ENCODE results near the gene TKT.

The TKT gene

GRCh38 chr3:53195066-53195450 is 60.8 kb downstream of the TKT start:
- TF ChIP-seq TAF1 (IDR thresholded peaks at IDR 0.05; ENCODE audit: borderline replicate concordance, insufficient read depth, low read length) (no peak), FOXP2 (optimal IDR thresholded peaks at IDR 0.05; ENCODE audit: borderline replicate concordance, extremely low read depth, extremely low read length, insufficient read depth) (no peak), POLR2AphosphoS5 (IDR thresholded peaks at IDR 0.05; ENCODE audit: low read depth, low read length) (no peak), REST (IDR thresholded peaks at IDR 0.05; ENCODE audit: insufficient read depth in 1 of 2, low read depth in 2 of 2, low read length in 2 of 2) (no peak), SIN3A (IDR thresholded peaks at IDR 0.05; ENCODE audit: borderline replicate concordance, insufficient read depth, low read length) (no peak)

DNA sequence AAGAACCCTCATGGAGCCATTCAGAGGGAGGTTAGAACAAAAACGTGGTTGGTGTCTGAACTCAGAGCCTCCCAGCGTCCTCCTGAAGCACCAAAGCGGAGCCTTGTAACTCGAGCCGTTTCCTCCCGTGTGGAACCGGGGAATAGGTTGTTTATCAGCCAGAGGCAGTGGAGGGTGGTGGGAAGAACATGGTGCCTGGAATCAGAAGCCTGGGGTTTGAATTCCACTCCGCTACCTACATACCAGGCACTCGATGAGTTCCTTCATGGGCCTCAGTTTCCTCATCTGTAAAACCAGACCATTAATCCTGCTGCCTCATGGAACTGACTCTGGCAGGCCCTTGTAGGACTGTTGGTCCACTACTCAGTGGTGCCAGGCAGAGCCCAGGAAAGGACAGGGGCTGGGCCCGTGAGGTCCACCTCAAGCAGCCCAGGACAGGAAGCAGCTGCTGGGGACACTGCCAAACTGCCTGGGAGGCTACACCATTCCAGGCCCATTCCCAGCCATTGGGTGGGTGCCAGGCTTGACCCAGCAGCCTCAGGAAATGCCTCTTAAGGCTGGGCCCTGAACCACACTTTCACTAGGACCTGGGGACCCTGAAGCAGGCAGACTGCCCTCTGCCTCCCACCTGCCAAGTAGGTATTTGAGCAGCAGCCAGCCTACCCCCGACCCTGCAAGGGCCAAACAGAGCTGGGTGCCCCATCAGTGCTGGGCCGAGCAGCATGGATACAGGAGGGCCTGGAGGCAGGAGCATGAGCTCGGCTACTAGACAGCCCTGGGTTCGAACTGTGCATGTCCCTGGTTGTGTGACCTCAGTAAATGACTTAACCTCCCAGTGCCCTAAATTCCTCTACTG is 61.4 kb downstream of the TKT start:
- TF ChIP-seq POLR2AphosphoS5 (IDR thresholded peaks at IDR 0.05; ENCODE audit: low read depth, low read length) (no peak), SIN3A (IDR thresholded peaks at IDR 0.05; ENCODE audit: borderline replicate concordance, insufficient read depth, low read length) (no peak), TAF1 (IDR thresholded peaks at IDR 0.05; ENCODE audit: borderline replicate concordance, insufficient read depth, low read length) (no peak), FOXP2 (optimal IDR thresholded peaks at IDR 0.05; ENCODE audit: borderline replicate concordance, extremely low read depth, extremely low read length, insufficient read depth) (no peak), REST (IDR thresholded peaks at IDR 0.05; ENCODE audit: insufficient read depth in 1 of 2, low read depth in 2 of 2, low read length in 2 of 2) (no peak)

DNA sequence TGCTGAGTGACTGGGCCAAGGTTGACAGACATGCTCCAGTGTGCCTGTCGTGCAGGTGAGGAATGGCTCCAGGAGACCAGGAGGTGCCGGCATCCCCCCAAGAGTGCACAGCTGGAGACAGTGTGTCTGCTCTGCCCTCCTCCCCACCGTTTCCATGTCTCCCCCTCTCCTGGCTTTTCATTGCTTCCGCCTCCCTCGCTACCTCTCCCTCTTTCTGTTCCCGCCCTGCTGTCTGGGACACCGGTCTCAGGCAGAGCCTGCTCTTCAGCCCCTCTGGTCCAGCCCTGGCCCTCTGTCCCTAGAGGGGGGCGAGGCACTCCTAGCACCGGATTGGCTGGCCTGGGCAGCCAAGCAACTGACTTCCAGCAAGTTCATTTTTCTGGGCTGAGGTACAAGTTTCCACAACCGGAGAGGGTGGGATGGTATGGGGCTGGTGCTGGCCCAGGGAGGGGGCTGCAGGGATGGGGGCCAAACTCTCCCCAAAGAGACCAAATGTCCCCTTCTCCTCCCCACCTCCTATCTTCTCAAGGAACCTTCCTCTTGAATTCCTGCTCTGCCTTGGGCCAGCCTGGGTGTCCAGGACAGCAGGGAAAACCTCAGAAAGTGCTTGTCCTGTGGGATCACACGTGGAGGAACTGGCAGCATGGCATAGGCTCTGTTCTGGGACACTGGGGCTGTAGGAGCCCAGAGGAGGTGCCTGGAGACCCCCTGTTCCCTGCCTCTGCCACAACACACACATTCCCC is 62.2 kb downstream of the TKT start:
- TF ChIP-seq TAF1 (IDR thresholded peaks at IDR 0.05; ENCODE audit: borderline replicate concordance, insufficient read depth, low read length) (no peak), SIN3A (IDR thresholded peaks at IDR 0.05; ENCODE audit: borderline replicate concordance, insufficient read depth, low read length) (no peak), POLR2AphosphoS5 (IDR thresholded peaks at IDR 0.05; ENCODE audit: low read depth, low read length) (no peak), REST (IDR thresholded peaks at IDR 0.05; ENCODE audit: insufficient read depth in 1 of 2, low read depth in 2 of 2, low read length in 2 of 2) (no peak), FOXP2 (optimal IDR thresholded peaks at IDR 0.05; ENCODE audit: borderline replicate concordance, extremely low read depth, extremely low read length, insufficient read depth) (no peak)

DNA sequence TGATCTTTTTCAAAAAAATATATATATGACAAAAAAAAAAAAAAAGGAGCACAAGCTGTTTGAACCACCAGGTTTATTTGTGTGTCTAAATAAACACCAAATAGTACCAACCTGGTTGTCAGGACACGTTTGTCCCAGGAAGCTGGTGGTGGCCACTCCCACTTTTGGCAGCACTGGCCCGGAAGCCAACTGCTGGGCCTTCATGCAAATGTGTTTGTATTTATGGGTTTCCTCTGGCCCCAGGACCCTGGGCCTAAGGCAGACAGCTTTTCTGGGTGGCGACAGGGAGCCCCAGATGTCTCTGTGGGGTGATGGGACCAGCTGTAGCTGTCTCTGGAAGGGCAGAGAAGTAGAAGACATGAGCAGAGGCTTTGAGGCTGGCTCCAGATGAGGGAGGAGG is 63.2 kb downstream of the TKT start:
- TF ChIP-seq TAF1 (IDR thresholded peaks at IDR 0.05; ENCODE audit: borderline replicate concordance, insufficient read depth, low read length) (no peak), REST (IDR thresholded peaks at IDR 0.05; ENCODE audit: insufficient read depth in 1 of 2, low read depth in 2 of 2, low read length in 2 of 2) (no peak)
